H1 (cell line): ENCODE measurements around the gene ASTN2. TPM values are rescaled to one million over a fixed set of nuclear protein-coding genes. Genes with fewer than 3 reads are reported as not detected.

Source experiments
- polyA plus RNA-seq, 7 experiments: library from polyadenylated mRNA; depleted of rRNA in 3 of 7; stranded (reverse) in 5 of 7; unstranded in 2 of 7; fragments of >200 nt in 5 of 7; fragments of 200-250 nt in 2 of 7; gene quantifications; 1 replicate in 5 of 7; 2 replicates in 1 of 7; 4 replicates in 1 of 7; pipeline versions ENCODE4 v1.2.1 to v1.2.3, GENCODE V29; 2011 to 2013; ENCODE audit warnings: missing spikeins in 2 of 7, mixed read lengths in 2 of 7
- total RNA-seq: library from RNA; stranded (reverse); fragmentation: NEBNext Ultra II Directional; extraction: Animal tissue kit (Norgen Biotek cat#: 25700); gene quantifications from 2 replicates; pipeline ENCODE4 v1.2.1, GENCODE V29; 2021
- TF ChIP-seq, protein P1 (sequence below): fragments of 300-600 bp; sonication (generic); IDR thresholded peaks from 2 replicates; pipeline ENCODE4 v1.7.1; 2012; ENCODE audit warnings: low read length, moderate library complexity, mild to moderate bottlenecking, inconsistent platforms; ENCODE audit not compliant: insufficient replicate concordance

ASTN2 gene
- total and polyA plus RNA-seq, 2 of the 8 experiments (the other 6 are each of a cell fraction or from before 2014, with no cell fraction given) = 8.2 to 13.7 TPM

DNA sequence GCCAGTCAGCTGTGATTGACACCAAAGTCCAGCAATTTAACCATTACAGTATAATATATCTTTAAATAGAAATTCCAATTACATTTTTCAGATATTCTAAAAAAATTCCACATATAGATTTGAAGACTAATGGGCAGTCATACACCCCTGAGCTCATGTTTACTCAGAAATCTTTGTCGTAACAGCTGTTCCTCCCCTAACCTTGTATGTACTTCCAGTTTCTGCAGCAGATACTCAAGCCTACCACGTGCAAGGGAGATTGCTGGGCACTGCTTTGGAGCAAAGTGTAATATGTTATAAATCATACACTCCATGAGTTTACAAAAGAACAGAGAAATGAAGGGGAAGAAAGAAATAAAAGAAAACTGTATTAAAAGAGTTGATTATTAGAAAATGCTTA, 486.6 kb downstream of the ASTN2 start (continued):
- TF ChIP-seq, protein P1, sequence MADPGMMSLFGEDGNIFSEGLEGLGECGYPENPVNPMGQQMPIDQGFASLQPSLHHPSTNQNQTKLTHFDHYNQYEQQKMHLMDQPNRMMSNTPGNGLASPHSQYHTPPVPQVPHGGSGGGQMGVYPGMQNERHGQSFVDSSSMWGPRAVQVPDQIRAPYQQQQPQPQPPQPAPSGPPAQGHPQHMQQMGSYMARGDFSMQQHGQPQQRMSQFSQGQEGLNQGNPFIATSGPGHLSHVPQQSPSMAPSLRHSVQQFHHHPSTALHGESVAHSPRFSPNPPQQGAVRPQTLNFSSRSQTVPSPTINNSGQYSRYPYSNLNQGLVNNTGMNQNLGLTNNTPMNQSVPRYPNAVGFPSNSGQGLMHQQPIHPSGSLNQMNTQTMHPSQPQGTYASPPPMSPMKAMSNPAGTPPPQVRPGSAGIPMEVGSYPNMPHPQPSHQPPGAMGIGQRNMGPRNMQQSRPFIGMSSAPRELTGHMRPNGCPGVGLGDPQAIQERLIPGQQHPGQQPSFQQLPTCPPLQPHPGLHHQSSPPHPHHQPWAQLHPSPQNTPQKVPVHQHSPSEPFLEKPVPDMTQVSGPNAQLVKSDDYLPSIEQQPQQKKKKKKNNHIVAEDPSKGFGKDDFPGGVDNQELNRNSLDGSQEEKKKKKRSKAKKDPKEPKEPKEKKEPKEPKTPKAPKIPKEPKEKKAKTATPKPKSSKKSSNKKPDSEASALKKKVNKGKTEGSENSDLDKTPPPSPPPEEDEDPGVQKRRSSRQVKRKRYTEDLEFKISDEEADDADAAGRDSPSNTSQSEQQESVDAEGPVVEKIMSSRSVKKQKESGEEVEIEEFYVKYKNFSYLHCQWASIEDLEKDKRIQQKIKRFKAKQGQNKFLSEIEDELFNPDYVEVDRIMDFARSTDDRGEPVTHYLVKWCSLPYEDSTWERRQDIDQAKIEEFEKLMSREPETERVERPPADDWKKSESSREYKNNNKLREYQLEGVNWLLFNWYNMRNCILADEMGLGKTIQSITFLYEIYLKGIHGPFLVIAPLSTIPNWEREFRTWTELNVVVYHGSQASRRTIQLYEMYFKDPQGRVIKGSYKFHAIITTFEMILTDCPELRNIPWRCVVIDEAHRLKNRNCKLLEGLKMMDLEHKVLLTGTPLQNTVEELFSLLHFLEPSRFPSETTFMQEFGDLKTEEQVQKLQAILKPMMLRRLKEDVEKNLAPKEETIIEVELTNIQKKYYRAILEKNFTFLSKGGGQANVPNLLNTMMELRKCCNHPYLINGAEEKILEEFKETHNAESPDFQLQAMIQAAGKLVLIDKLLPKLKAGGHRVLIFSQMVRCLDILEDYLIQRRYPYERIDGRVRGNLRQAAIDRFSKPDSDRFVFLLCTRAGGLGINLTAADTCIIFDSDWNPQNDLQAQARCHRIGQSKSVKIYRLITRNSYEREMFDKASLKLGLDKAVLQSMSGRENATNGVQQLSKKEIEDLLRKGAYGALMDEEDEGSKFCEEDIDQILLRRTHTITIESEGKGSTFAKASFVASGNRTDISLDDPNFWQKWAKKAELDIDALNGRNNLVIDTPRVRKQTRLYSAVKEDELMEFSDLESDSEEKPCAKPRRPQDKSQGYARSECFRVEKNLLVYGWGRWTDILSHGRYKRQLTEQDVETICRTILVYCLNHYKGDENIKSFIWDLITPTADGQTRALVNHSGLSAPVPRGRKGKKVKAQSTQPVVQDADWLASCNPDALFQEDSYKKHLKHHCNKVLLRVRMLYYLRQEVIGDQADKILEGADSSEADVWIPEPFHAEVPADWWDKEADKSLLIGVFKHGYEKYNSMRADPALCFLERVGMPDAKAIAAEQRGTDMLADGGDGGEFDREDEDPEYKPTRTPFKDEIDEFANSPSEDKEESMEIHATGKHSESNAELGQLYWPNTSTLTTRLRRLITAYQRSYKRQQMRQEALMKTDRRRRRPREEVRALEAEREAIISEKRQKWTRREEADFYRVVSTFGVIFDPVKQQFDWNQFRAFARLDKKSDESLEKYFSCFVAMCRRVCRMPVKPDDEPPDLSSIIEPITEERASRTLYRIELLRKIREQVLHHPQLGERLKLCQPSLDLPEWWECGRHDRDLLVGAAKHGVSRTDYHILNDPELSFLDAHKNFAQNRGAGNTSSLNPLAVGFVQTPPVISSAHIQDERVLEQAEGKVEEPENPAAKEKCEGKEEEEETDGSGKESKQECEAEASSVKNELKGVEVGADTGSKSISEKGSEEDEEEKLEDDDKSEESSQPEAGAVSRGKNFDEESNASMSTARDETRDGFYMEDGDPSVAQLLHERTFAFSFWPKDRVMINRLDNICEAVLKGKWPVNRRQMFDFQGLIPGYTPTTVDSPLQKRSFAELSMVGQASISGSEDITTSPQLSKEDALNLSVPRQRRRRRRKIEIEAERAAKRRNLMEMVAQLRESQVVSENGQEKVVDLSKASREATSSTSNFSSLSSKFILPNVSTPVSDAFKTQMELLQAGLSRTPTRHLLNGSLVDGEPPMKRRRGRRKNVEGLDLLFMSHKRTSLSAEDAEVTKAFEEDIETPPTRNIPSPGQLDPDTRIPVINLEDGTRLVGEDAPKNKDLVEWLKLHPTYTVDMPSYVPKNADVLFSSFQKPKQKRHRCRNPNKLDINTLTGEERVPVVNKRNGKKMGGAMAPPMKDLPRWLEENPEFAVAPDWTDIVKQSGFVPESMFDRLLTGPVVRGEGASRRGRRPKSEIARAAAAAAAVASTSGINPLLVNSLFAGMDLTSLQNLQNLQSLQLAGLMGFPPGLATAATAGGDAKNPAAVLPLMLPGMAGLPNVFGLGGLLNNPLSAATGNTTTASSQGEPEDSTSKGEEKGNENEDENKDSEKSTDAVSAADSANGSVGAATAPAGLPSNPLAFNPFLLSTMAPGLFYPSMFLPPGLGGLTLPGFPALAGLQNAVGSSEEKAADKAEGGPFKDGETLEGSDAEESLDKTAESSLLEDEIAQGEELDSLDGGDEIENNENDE = no peak
- TF ChIP-seq, all 59 proteins: peak for 1
